HL-60 (cell line): ENCODE data around the gene PSMD4.
A peak's percentile ranks its signal among the peaks of the same experiment; 100 is the strongest.

Source experiments
- DNase-seq, 2 experiments: peaks; one replicate each; pipeline ENCODE4 v3.0.0-alpha.2; 2010 to 2020; ENCODE audit warnings: low read depth in 1 of 2, low spot score in 1 of 2
- H3K27ac ChIP-seq: fragments of 250-450 bp; sonication (Bioruptor Pico); replicated peaks from 2 replicates; pipeline ENCODE4 v1.5.1; 2020; ENCODE audit warnings: mild to moderate bottlenecking, moderate library complexity
- H3K27me3 ChIP-seq: fragments of 250-450 bp; sonication (Bioruptor Pico); 2 replicates; pipeline ENCODE4 v1.5.1; 2021; ENCODE audit warnings: mild to moderate bottlenecking, moderate library complexity; ENCODE audit not compliant: insufficient read depth, poor library complexity, severe bottlenecking
- H3K4me3 ChIP-seq: replicated peaks from 2 replicates; pipeline ENCODE4 v1.5.1; 2011; ENCODE audit warnings: mild to moderate bottlenecking, control low read depth, low read length; ENCODE audit not compliant: insufficient read depth
- GABPA ChIP-seq: IDR thresholded peaks from 2 replicates; pipeline ENCODE4 v1.6.1; 2012; ENCODE audit warnings: low read depth
- POLR2AphosphoS5 ChIP-seq: IDR thresholded peaks from 2 replicates; pipeline ENCODE4 v1.6.1; 2012; ENCODE audit warnings: low read depth
- SPI1 ChIP-seq: IDR thresholded peaks from 2 replicates; pipeline ENCODE4 v1.6.1; 2012; ENCODE audit warnings: low read depth, mild to moderate bottlenecking, borderline replicate concordance
- TF ChIP-seq, protein P1 (sequence below): IDR thresholded peaks from one replicate; pipeline ENCODE4 v1.5.1; 2011; ENCODE audit warnings: low read length, control low read depth, inconsistent platforms; ENCODE audit not compliant: insufficient read depth
- TF ChIP-seq, protein P2 (sequence below): IDR thresholded peaks from 2 replicates; pipeline ENCODE4 v1.6.1; 2012; ENCODE audit warnings: low read depth; ENCODE audit not compliant: insufficient replicate concordance

Gene PSMD4

DNA sequence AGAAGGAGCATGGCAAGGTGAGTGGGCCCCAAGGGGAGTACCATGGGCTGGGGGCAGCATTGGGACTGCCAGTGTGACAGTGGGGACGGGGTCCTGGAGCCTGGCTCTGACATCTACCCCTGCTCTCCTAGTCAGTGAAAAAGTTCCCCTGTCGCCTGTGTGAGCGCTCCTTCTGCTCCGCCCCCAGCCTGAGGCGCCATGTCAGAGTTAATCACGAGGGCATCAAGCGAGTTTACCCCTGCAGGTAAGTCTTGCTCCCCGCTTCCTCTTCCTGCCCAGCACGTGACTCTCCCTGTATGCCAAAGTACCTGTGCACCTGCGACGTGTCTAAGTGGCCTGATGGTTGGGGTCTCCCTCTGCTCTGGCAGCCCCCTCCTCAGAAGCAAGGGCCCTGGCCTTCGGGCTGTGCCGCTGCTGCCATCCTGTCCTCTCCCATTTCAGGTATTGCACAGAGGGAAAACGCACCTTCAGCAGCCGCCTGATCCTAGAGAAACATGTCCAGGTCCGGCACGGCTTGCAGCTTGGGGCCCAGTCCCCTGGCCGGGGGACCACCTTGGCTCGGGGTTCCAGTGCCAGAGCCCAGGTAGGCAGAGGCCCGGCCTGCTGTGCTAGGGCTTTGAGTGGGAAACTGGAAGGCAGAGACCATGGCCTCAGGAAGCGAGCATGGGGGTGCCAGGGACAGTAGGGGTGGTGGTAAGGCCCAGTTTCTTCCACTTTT, 35.6 kb downstream of the PSMD4 start:
- TF ChIP-seq GABPA (no peak), SPI1 (no peak), POLR2AphosphoS5 (peak; percentile 32; the same call in 1 of the 2 replicates)
- TF ChIP-seq, protein P1, sequence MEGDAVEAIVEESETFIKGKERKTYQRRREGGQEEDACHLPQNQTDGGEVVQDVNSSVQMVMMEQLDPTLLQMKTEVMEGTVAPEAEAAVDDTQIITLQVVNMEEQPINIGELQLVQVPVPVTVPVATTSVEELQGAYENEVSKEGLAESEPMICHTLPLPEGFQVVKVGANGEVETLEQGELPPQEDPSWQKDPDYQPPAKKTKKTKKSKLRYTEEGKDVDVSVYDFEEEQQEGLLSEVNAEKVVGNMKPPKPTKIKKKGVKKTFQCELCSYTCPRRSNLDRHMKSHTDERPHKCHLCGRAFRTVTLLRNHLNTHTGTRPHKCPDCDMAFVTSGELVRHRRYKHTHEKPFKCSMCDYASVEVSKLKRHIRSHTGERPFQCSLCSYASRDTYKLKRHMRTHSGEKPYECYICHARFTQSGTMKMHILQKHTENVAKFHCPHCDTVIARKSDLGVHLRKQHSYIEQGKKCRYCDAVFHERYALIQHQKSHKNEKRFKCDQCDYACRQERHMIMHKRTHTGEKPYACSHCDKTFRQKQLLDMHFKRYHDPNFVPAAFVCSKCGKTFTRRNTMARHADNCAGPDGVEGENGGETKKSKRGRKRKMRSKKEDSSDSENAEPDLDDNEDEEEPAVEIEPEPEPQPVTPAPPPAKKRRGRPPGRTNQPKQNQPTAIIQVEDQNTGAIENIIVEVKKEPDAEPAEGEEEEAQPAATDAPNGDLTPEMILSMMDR = no peak
- TF ChIP-seq, protein P2, sequence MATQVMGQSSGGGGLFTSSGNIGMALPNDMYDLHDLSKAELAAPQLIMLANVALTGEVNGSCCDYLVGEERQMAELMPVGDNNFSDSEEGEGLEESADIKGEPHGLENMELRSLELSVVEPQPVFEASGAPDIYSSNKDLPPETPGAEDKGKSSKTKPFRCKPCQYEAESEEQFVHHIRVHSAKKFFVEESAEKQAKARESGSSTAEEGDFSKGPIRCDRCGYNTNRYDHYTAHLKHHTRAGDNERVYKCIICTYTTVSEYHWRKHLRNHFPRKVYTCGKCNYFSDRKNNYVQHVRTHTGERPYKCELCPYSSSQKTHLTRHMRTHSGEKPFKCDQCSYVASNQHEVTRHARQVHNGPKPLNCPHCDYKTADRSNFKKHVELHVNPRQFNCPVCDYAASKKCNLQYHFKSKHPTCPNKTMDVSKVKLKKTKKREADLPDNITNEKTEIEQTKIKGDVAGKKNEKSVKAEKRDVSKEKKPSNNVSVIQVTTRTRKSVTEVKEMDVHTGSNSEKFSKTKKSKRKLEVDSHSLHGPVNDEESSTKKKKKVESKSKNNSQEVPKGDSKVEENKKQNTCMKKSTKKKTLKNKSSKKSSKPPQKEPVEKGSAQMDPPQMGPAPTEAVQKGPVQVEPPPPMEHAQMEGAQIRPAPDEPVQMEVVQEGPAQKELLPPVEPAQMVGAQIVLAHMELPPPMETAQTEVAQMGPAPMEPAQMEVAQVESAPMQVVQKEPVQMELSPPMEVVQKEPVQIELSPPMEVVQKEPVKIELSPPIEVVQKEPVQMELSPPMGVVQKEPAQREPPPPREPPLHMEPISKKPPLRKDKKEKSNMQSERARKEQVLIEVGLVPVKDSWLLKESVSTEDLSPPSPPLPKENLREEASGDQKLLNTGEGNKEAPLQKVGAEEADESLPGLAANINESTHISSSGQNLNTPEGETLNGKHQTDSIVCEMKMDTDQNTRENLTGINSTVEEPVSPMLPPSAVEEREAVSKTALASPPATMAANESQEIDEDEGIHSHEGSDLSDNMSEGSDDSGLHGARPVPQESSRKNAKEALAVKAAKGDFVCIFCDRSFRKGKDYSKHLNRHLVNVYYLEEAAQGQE = no peak
- Histone ChIP-seq H3K4me3 (no peak overlapping the region), H3K27me3 (no peaks in the 10 kb centered on the region), H3K27ac (peak overlapping the region; percentile 49)
- DNase-seq = no peak

DNA sequence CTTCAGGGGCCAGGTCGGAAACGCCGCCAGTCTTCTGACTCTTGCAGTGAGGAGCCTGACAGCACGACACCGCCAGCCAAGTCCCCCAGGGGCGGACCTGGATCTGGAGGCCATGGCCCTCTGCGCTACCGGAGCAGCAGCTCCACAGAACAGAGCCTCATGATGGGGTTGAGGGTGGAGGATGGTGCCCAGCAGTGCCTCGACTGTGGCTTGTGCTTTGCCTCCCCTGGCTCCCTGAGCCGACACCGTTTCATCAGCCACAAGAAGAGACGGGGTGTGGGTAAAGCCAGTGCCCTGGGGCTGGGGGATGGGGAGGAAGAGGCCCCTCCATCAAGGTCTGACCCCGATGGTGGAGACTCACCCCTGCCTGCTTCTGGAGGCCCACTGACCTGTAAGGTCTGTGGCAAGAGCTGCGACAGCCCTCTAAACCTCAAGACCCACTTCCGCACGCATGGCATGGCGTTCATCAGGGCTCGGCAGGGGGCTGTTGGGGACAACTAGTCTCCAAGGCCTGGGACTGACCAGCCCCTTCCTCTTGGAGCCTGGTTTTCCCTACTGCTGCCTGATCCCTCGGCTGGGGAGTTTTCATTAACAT, 36.3 kb downstream of the PSMD4 start:
- Histone ChIP-seq H3K4me3 (no peak overlapping the region), H3K27me3 (no peaks in the 10 kb centered on the region), H3K27ac (peak overlapping the region; percentile 49)
- peak in 1 of 2 experiments; percentile 44 for DNase-seq
- TF ChIP-seq POLR2AphosphoS5 (no peak; the same call in 1 of the 2 replicates), SPI1 (no peak), GABPA (no peak)
- TF ChIP-seq, protein P2 = no peak
- TF ChIP-seq, protein P1 = no peak

DNA sequence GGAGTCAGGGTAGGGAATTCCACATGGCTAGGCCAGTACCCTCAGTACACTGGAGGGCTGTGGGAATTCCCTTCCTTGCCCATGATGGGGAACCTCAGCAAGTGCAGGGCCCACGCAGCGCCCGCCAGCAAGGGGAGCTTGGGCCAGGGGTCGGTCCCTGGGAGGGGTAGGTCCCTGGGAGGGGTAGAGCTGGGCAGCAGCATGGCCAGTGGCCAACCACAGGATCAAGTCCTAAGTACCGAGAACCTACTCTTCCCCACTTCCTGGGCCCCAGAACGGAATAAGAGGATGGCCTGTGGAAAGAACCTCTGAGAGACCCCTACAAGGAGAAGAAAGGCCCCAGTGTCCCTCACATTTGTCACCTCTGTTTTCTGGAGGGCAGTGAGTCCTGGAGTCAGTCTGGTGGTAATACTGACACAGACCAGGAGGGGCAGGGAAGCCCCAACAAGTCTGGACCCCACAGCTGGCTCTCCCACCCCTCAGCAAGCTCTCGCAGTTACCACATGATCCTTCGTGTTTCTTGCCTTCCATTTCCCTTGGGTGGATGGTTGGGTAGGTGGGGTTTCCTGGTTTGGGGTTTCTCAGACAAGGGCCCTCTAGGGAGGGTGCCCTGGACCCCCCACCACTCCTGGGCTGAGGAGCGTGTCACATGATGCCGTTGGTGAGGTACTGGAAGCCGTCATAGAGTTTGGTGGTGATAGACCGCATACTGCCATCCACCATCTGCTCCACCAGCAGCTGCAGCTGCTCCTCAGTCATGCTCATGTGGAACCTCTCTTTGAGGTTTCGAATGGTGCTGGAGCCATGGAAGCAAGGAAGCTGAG, 37.9 kb downstream of the PSMD4 start:
- no peak overlapping the region for H3K4me3 ChIP-seq
- no peak for DNase-seq
- no peak overlapping the region for H3K27ac ChIP-seq
- no peak; the same call in none of the 2 replicates for TF ChIP-seq POLR2AphosphoS5
- no peak for TF ChIP-seq GABPA
- TF ChIP-seq, protein P2 = no peak
- TF ChIP-seq SPI1 = no peak
- TF ChIP-seq, protein P1 = no peak
- no peaks in the 10 kb centered on the region for H3K27me3 ChIP-seq
